PFSK-1 (cell line): Measurements from ENCODE around the gene DTX3L.

Experiments used
- FOXP2 ChIP-seq: optimal IDR thresholded peaks from 2 replicates; pipeline ENCODE3; 2011; ENCODE audit warnings: borderline replicate concordance, control low read depth, inconsistent platforms; ENCODE audit not compliant: insufficient read depth; ENCODE audit errors: extremely low read length, extremely low read depth
- POLR2AphosphoS5 ChIP-seq: IDR thresholded peaks from 2 replicates; pipeline ENCODE4 v1.6.1; 2012; ENCODE audit warnings: low read depth, mild to moderate bottlenecking, control low read depth, low read length, moderate library complexity
- REST ChIP-seq, 2 experiments: IDR thresholded peaks; 2 replicates each; pipeline versions ENCODE4 v1.6.1 to v1.8.0; 2011 to 2012; ENCODE audit warnings: low read depth in 2 of 2, low read length in 2 of 2, control low read depth in 1 of 2, inconsistent platforms in 1 of 2, mild to moderate bottlenecking in 1 of 2, moderate library complexity in 1 of 2; ENCODE audit not compliant: insufficient read depth in 1 of 2
- SIN3A ChIP-seq: IDR thresholded peaks from 2 replicates; pipeline ENCODE4 v1.6.1; 2012; ENCODE audit warnings: mild to moderate bottlenecking, low read length, moderate library complexity, borderline replicate concordance; ENCODE audit not compliant: insufficient read depth
- TAF1 ChIP-seq: IDR thresholded peaks from 2 replicates; pipeline ENCODE4 v1.6.1; 2012; ENCODE audit warnings: low read length, control low read depth, borderline replicate concordance; ENCODE audit not compliant: insufficient read depth

The DTX3L gene

GRCh38 chr3:122568755-122569154, 4.6 kb downstream of the DTX3L start:
- TF ChIP-seq SIN3A: no peak
- TF ChIP-seq FOXP2: no peak
- no peak for TF ChIP-seq TAF1
- no peak for TF ChIP-seq POLR2AphosphoS5
- no peak for TF ChIP-seq REST (IDR thresholded peaks at IDR 0.05; ENCODE audit: insufficient read depth in 1 of 2, low read depth in 2 of 2, low read length in 2 of 2)

- TF ChIP-seq TAF1 (no peak), SIN3A (no peak), FOXP2 (no peak), POLR2AphosphoS5 (no peak), REST (IDR thresholded peaks at IDR 0.05; ENCODE audit: insufficient read depth in 1 of 2, low read depth in 2 of 2, low read length in 2 of 2) (no peak)
These were observed 8.8 kb downstream of the DTX3L start for GRCh38 chr3:122572940-122573412.

- TF ChIP-seq FOXP2 (no peak), TAF1 (no peak), SIN3A (no peak), POLR2AphosphoS5 (no peak), REST (IDR thresholded peaks at IDR 0.05; ENCODE audit: insufficient read depth in 1 of 2, low read depth in 2 of 2, low read length in 2 of 2) (no peak)
These were observed 12.2 kb downstream of the DTX3L start for GRCh38 chr3:122576174-122576940.

- TF ChIP-seq REST (IDR thresholded peaks at IDR 0.05; ENCODE audit: insufficient read depth in 1 of 2, low read depth in 2 of 2, low read length in 2 of 2): no peak
These were observed 13.4 kb downstream of the DTX3L start, which contains the start of gene PARP15 for GRCh38 chr3:122577409-122578031. Gene PARP15, plus strand, starts transcription at chr3:122577650. Its CDS starts 18 bp downstream, at chr3:122577668.
